ENCODE measurements around the gene SNCB. TPM values are rescaled to one million over a fixed set of nuclear protein-coding genes. Genes with fewer than 3 reads are reported as not detected.

Gene SNCB
- total RNA-seq, 1 experiment from 2014 or later, result 2.1 TPM

DNA sequence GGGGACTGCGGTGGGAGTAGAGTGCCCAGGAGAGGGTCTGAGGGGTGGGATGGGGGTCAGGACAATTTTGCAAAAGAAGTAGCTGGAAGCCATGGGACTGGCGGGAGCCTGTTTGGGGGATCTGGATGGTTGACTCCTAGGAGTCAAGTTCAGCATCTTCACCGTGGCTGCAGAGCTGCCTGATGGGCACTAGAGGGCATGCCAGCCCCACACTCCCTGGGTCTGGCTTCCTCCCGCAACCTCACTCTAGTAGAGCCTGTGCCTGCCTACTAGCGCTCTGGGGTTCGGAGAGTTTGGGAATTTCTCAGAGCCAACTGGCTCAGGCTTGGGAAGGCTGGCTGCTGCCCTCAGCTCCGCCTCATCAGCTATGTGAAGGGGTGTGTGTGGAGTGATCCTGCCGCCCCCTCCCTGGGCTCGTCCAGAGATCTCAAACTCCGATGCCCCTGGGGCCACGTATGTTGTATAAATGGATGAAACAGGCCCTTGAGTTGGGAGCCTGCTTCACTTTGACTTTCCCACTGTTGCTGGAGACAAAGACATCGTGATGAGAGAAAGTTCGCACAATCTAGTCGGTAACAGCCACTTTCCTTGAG lies 27.8 kb upstream of the SNCB start:
- H3K4me1 ChIP-seq (ENCODE audit: insufficient read depth, low read length), result peaks cover 7% of the 10 kb centered on the region
- POLR2A ChIA-PET (ENCODE audit: unreplicated experiment), result no interaction called here
- no peaks in the 10 kb centered on the region for H3K9me3 ChIP-seq (ENCODE audit: low read length)
- no peak overlapping the region for H3K9ac ChIP-seq (ENCODE audit: low read length)
- H3K27me3 ChIP-seq (ENCODE audit: low read length), result no peaks in the 10 kb centered on the region
- CTCF ChIA-PET, result interaction anchor here (0.7 kb wide), 1 partner anchor 931 kb away, joined by 3 read pairs; no protein-coding TSS in a partner anchor
- DNase-seq (peak; percentile 68), ATAC-seq (peak; percentile 58)
- H3K4me2 ChIP-seq (ENCODE audit: low read length), result no peak overlapping the region
- BruUV-seq (replicated peaks), result TSS peak; percentile 36
- no peaks in the 10 kb centered on the region for H3K79me2 ChIP-seq (ENCODE audit: low read length)
- peaks cover 1% of the 10 kb centered on the region; the same call in 1 of the 2 replicates for H4K20me1 ChIP-seq (ENCODE audit: low read length)
- H3K9me2 ChIP-seq (replicated peaks; ENCODE audit: low read length), result no peaks in the 10 kb centered on the region
- no peak overlapping the region for H2AFZ ChIP-seq (ENCODE audit: low read length)
- H3K27ac ChIP-seq (ENCODE audit: low read length), result no peak overlapping the region
- TF ChIP-seq EZH2 (IDR thresholded peaks at IDR 0.05; ENCODE audit: low read length, unreplicated experiment), result no peak
- TF ChIP-seq, protein P1, sequence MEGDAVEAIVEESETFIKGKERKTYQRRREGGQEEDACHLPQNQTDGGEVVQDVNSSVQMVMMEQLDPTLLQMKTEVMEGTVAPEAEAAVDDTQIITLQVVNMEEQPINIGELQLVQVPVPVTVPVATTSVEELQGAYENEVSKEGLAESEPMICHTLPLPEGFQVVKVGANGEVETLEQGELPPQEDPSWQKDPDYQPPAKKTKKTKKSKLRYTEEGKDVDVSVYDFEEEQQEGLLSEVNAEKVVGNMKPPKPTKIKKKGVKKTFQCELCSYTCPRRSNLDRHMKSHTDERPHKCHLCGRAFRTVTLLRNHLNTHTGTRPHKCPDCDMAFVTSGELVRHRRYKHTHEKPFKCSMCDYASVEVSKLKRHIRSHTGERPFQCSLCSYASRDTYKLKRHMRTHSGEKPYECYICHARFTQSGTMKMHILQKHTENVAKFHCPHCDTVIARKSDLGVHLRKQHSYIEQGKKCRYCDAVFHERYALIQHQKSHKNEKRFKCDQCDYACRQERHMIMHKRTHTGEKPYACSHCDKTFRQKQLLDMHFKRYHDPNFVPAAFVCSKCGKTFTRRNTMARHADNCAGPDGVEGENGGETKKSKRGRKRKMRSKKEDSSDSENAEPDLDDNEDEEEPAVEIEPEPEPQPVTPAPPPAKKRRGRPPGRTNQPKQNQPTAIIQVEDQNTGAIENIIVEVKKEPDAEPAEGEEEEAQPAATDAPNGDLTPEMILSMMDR (conservative IDR thresholded peaks at IDR 0.05; ENCODE audit: low read depth, low read length), result peak; percentile 86
- no peaks in the 10 kb centered on the region for H3K36me3 ChIP-seq (ENCODE audit: low read depth, low read length)
- H3F3A ChIP-seq (ENCODE audit: low read length, unreplicated experiment), result peaks cover 2% of the 10 kb centered on the region
- no peak overlapping the region for H3K4me3 ChIP-seq (ENCODE audit: low read length)
- intact Hi-C loops (cut with micrococcal nuclease), result loop anchor here (5.0 kb wide), 1 partner anchor 454 kb away; no protein-coding TSS in a partner anchor

DNA sequence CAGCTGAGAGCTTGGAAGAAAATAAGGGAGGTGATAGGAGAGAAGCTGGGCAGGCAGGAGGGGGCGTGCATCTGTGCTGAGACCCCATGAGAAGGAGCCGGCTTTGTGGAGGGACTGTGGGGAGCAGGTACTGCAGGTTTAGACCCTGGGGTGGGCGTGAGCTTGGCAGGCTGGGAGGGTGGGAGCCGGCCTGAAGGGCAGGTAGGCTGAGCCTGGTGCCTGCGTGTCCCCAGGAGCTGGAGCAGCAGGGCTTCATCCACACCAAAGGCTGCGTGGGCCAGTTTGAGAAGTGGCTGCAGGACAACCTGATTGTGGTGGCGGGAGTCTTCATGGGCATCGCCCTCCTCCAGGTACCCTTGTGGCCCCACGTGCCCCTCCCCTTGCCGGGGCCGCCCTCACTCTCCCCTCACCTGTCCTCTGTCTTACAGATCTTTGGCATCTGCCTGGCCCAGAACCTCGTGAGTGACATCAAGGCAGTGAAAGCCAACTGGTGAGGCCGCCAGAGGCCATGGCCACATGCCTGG lies 26.2 kb upstream of the SNCB start:
- DNase-seq (no peak), ATAC-seq (no peak)
- Histone ChIP-seq H3K9ac (ENCODE audit: low read length) (no peak overlapping the region), H3K27me3 (ENCODE audit: low read length) (no peaks in the 10 kb centered on the region), H3F3A (ENCODE audit: low read length, unreplicated experiment) (peaks cover 5% of the 10 kb centered on the region), H3K4me3 (ENCODE audit: low read length) (no peak overlapping the region), H3K4me2 (ENCODE audit: low read length) (no peak overlapping the region), H3K27ac (ENCODE audit: low read length) (no peak overlapping the region), H4K20me1 (ENCODE audit: low read length) (peaks cover 9% of the 10 kb centered on the region; the same call in 1 of the 2 replicates), H3K79me2 (ENCODE audit: low read length) (no peaks in the 10 kb centered on the region), H2AFZ (ENCODE audit: low read length) (no peak overlapping the region), H3K9me3 (ENCODE audit: low read length) (no peaks in the 10 kb centered on the region), H3K9me2 (replicated peaks; ENCODE audit: low read length) (no peaks in the 10 kb centered on the region), H3K36me3 (ENCODE audit: low read depth, low read length) (no peaks in the 10 kb centered on the region; the same call in 1 of the 2 replicates), H3K4me1 (ENCODE audit: insufficient read depth, low read length) (peaks cover 12% of the 10 kb centered on the region)
- BruUV-seq (replicated peaks), result no TSS peak
- intact Hi-C loops (cut with micrococcal nuclease), result loop anchor here (5.0 kb wide), 1 partner anchor 456 kb away; no protein-coding TSS in a partner anchor
- POLR2A ChIA-PET (ENCODE audit: unreplicated experiment), result no interaction called here
- no peak for TF ChIP-seq EZH2 (IDR thresholded peaks at IDR 0.05; ENCODE audit: low read length, unreplicated experiment)
- CTCF ChIA-PET, result no interaction called here

DNA sequence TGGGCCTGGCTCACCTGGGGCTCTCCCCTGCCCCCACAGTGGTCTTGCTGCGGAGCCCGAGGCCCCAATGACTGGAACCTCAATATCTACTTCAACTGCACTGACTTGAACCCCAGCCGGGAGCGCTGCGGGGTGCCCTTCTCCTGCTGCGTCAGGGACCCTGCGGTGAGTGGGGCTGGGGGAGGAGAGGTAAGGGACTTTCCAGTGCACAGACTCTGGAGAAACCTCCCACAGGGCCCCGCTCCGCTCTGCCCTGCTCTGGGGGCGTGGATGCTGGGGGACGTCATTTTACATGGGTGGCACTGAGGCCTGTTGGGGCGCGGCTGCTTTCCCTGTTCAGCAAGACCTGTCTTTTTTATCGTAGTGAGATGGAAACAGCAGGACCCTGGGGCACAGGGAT lies 24.5 kb upstream of the SNCB start:
- Histone ChIP-seq H4K20me1 (ENCODE audit: low read length) (peaks cover 9% of the 10 kb centered on the region; the same call in 1 of the 2 replicates), H3K4me2 (ENCODE audit: low read length) (no peak overlapping the region), H3K36me3 (ENCODE audit: low read depth, low read length) (no peaks in the 10 kb centered on the region; the same call in 1 of the 2 replicates), H3K27me3 (ENCODE audit: low read length) (no peaks in the 10 kb centered on the region), H3F3A (ENCODE audit: low read length, unreplicated experiment) (peaks cover 5% of the 10 kb centered on the region), H2AFZ (ENCODE audit: low read length) (no peak overlapping the region), H3K27ac (ENCODE audit: low read length) (no peak overlapping the region), H3K4me3 (ENCODE audit: low read length) (no peak overlapping the region), H3K9ac (ENCODE audit: low read length) (no peak overlapping the region), H3K79me2 (ENCODE audit: low read length) (peaks cover 9% of the 10 kb centered on the region), H3K9me2 (replicated peaks; ENCODE audit: low read length) (no peaks in the 10 kb centered on the region), H3K4me1 (ENCODE audit: insufficient read depth, low read length) (peaks cover 12% of the 10 kb centered on the region), H3K9me3 (ENCODE audit: low read length) (no peaks in the 10 kb centered on the region)
- no TSS peak for BruUV-seq (replicated peaks)
- DNase-seq (no peak), ATAC-seq (no peak)
- TF ChIP-seq EZH2 (IDR thresholded peaks at IDR 0.05; ENCODE audit: low read length, unreplicated experiment) (no peak), EZH2phosphoT487 (IDR thresholded peaks at IDR 0.05; ENCODE audit: borderline replicate concordance, low read length) (no peak)
- TF ChIP-seq, protein P1 (conservative IDR thresholded peaks at IDR 0.05; ENCODE audit: low read depth, low read length), result no peak
- intact Hi-C loops (cut with micrococcal nuclease), result loop anchor here (5.0 kb wide), 1 partner anchor 457 kb away; no protein-coding TSS in a partner anchor
- ChIA-PET POLR2A (ENCODE audit: unreplicated experiment) (no interaction called here), CTCF (no interaction called here)

Measured in PC-3 (cell line).